ELF-1 (cell line): ENCODE results near the gene ADNP2.

Experiments used
- DNase-seq: peaks from one replicate; pipeline ENCODE4 v3.0.0-alpha.2; 2016; ENCODE audit warnings: low read depth, low spot score

Gene ADNP2

DNA sequence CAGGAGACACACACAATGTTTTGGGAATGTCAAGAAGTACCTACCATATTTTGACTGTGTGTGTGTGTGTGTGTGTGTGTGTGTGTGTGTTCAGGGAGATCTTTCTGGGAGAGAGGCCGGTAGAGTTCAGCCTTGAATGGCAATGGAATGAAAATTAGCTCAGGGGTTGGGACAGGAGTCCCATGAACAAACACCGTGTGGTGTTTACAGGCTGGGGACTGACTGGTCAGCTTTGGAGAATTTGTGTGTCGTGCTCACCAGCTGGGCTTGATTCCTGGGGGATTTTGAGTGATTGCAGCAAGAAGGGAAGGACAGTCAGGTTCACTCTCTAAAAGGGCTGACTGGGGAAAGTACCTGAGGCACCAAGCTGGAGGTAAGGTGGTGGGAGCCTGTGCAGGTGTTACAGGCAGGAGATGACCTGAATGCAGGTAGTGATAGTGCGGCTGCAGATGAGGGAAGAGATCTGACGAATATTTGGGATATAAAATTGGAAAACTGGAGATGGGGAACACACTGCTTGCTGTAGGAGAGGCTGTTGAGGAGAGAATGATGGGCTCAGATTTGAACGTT is 2.5 kb upstream of the ADNP2 start:
- DNase-seq, result peak; percentile 44

DNA sequence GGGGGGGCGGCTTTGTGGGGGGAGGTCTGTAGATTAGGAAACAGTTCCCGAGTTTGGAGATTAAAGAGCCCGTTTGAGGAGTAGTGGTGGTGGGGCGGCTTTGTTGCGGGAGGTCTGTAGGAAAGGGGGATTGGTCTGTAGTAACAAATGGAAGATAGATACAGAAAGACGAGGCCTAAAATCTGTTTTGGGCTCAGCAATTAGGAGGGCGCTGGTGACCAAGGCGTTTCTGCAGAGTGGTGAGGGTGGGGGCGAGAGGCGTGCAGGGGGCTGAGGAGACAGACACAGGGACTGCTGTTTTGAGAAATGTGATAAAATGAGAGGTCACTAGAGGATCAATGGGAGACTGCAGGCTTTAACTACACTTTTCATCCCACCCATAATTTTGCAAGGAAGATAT is 1.6 kb upstream of the ADNP2 start:
- peak; percentile 29 for DNase-seq

DNA sequence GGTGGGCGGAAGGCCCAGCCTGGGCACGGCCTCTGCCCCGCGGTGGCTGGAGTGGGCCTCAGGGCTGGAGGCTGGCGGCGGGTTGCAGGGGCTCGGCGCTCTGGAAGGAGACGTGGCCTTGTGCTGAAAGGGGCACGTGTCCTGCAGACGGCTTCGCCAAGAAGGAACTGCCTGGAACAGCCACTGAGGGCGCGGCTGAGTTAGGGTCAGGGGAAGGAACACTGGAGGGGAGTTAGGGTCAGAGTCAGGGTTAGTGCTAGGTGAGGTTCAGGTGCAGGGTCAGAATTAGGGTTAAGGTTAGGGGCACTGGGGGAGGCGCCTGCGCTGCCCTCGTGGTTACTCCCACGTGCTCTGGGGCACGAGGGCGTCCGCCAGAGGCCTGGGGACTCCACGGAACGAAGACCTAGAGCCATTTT is 933 bp upstream of the ADNP2 start:
- DNase-seq, result peak; percentile 21

DNA sequence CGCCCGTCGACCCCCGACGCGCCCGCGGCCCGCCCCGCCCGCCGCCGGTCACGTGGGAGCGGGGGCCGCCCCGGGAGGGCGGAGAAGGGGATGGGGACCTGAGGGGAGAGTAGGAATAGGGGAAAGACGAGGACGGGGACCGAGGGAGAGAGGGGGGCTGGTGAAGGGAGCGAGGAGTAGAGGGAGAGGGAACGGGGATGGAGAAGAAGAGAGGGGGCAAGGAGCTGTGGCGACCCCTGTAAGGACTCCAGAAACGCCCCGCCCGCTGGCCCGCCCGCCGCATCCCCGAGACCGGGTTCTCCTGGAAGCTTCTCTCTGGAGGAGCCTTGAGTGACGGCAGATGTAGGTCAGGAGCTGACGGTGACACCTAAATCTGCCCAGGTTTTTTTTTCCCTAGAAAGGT is 615 bp downstream of the ADNP2 start:
- peak; percentile 62 for DNase-seq

DNA sequence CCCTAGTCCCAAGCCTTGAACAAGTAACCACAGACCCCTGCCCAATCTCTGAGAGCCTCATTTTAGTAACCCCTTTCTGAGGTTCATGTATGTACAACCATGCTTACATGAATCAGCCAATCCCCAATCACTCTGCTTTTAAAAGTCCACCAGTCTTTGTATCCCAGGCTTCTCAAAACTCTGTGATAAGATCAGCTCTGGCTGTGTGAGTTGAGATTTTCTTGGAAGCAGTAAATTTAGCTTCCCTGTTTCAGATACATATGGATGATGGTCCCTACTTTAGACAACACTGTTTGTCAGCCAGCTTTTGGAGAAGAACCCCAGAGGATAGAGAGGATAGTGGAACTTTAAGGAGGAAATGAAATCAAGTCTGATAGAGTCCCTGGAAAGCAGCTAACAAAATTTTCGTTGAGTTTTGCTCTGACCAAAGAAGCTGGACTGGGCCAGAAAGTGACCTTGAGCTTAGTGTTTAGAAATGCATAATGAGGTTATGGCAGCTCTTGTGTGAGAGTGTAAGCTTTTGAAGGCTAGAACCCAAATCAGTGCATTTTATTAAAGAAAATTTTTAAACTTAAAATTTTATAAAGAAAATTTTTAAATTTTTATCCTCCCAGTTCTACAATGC is 3.7 kb downstream of the ADNP2 start:
- DNase-seq, result peak; percentile 14

DNA sequence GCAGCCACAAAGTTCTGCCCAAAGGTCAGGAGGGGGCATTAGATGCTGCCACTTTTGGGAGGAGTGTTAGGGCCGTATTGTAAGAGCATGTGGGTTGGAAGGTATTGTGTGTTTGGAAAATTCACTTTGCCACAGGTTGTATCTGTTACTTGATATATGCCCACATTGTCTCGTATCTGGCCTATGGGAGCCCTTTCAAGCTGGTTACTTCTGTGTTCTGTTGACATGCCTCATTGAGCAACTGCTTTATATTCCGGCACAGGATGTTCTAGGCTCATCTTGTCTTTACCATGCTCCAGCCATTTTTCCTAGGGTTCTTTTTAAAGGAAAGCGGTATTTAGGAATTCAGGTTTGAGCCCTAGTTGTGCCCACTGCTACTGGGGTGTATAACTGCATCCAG is 6.0 kb downstream of the ADNP2 start:
- no peak for DNase-seq

DNA sequence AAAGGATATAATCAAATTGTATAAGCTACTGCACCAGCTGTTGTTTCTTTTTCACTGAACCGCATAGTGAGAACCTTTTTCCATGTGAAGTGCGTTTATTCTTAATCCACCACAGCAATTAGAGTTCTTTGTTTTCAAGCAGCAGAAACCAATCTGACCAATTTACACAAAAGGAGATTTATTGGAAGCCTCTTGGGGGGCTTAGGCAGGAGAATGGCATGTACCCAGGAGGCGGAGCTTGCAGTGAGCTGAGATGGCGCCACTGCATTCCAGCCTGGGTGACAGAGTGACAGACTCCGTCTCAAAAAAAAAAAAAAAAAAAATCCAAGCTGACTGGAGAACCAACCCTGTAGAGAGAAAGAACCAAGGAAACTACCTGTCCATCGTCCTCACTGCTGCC is 10.0 kb downstream of the ADNP2 start:
- DNase-seq, result peak; percentile 68

DNA sequence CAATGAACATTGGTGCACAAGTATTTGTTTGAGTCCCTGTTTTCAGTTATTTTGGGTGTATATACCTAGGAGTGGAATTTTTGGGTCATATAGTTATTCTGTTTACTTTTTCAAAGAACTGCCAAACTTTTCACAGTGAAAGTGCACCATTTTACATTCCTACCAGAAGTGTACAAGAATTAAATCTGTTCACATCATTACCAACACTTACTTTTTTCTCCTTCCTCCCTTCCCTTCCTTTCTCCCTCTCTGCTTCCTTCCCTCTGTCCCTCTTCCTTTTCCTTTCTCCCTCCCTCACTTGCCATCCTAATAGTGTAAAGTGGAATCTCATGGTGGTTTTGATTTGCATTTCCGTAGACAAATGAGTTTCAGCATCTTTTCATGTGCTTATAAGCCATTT is 11.9 kb downstream of the ADNP2 start:
- no peak for DNase-seq

DNA sequence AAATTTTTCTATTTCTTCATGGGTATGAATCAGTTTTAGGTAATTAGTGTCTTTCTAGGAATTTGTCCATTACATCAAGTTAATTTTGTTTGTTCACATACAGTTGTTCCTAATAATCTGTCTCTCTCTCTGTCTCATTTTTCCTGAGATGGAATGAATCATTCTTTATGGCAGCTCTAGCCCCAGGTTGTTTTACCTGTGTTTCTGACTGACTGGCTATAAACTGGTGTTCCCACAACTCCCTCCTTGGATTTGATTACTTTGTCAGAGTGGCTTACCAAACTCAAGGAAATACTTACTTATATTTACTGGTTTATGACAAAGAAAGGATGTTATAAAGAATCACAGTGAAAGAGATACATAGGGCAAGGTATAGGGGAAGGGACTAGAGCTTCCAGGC is 15.1 kb downstream of the ADNP2 start:
- DNase-seq, result no peak

DNA sequence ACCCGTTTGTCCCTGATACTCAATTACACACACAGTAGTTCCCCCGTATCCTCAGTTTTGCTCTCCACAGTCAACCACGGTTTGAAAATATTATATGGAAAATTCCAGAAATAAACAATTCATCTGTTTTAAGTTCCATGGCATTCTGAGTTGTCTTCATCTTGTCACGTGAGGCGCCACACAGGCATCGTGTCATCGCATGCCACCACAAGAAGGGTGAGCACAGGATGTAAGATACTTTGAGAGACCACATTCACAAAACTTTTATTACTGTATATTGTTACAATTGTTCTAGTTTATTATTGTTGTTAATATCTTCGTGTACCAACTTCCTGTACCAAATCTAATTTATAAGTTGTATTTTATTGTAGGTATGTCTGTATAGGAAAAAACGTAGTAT is 17.7 kb downstream of the ADNP2 start:
- DNase-seq, result no peak

DNA sequence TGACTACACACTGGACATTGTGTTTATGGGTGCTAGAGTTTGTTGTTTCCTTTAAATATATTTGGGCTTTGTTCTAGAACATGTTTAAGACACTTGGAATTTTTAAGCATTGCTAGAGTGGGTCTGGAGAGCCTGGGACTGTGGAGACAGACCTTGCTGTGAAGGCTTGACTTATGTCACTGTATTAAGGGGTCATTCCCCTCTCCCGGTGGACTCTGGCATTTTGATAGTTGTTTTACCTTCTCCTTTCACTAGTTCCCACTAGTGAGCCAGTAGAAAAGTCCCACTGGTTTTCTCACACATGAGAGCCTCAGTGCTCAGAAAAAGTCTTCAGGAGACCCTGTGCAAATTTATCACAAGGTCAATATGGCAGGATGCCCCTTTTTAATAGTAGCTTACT is 18.6 kb downstream of the ADNP2 start:
- DNase-seq, result no peak

DNA sequence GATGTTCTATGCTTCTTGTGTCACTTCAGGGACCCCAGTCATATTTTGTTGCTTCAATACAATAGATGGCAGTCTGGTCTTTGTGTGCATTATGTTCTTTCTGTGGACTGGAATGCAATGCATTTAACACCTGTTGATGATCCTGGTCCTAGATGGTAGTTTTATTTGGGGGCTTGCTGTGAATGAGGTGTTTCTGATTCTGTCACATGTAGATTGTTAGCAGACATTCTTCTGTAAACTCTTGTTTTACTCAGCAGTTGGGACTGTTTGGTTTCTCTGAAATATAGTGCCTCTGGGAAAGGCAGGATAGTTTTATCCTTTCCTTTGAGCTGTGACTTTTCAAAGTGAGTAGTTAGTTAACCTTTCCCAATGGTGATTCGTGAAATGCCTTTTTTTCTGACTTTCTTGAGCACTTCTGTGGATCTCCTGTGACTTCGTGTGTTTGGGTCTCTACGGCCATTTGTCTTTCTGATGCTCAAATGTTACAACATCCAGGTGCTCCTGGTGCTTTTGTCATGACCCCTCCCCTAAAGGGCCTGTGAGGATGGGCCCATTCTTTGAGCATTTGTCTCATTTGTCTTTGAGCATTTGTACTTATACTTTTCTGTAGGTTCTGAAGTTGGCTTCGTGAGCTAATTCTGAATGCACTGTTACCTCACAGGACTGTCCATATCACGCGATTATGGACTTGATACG is 20.8 kb downstream of the ADNP2 start:
- DNase-seq, result no peak

DNA sequence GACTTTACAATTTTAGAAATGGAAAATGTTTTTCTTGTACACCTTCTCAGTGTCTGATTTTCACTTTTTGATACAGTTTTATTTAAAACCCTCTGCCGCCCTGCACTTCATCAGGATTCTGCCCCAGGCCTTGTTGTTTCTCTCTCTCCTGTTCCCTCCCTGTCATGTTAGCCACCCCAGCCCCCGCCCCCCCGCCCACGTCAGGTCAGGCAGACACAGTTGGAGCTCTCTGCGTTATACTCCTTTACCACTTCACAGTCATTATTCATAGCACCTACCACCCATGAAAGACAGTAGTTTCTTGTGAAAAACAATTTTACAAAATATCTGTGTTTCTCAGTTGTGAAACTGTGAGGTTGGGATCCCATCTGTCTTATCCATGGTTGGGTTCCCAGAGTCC is 21.5 kb downstream of the ADNP2 start:
- no peak for DNase-seq

DNA sequence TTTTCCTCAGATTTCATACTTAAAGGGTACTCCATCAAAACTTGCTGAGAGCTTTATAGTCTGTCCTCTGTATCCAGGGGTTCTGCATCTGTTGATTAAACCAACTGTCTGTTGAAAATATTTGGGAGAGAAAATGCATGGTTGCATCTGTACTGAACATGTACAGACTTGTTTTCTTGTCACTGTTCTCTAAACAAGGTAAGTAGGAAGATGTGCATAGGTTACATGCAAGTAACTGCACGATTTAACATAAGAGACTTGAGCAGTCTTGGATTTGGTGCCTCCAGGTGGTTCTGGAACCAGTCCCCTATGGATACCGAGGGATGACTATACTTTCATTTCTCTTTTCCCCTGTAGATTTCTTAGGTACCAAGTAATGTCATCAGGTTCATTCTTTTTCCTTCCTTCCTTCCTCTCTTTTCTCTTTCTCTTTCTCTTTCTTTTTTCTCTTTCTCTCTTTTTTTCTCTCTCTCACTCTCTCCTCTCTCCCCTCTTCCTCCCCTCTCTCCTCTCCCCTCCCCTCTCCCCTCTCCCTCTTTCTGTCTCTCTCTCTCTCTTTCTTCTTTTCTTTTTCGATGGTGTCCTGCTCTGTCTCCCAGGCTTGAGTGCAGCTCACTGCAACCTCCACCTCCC is 23.2 kb downstream of the ADNP2 start:
- no peak for DNase-seq

DNA sequence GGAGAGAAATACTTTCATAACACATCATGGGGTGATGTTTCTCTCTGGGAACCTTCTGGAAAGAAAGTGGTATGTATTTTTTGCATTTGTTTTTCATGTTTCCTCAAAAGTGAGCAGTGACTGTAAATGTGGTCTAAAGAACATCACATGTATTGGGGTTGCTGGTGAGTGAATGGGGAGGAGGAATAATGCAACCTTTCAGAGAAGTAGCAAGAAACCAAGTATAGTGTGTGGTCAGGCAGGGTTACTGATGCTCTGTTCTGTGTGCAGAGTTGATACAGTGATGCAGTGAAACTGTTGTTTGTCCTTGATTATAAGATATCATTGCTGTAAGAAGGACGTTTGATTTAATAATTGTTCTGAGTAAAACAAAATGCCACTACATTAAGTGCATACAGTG is 24.1 kb downstream of the ADNP2 start:
- no peak for DNase-seq

DNA sequence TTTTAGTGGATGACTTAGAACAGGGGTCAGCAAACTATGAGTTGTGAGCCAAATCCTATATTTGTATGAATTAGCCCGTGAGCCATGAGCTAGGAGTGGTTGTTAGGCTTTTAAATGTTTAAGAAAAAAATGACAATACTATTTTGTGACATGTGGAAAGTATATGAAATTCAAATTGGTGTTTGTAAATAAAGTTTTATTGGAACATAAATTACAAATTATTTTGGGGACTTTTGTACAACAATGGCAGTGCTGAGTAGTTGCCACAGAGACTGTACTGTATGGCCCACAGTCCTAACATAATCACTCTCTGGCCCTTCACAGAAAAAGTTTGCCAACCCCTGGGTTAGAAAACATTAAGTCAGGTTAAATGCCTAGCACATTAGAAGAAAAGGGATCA is 26.1 kb downstream of the ADNP2 start:
- no peak for DNase-seq

DNA sequence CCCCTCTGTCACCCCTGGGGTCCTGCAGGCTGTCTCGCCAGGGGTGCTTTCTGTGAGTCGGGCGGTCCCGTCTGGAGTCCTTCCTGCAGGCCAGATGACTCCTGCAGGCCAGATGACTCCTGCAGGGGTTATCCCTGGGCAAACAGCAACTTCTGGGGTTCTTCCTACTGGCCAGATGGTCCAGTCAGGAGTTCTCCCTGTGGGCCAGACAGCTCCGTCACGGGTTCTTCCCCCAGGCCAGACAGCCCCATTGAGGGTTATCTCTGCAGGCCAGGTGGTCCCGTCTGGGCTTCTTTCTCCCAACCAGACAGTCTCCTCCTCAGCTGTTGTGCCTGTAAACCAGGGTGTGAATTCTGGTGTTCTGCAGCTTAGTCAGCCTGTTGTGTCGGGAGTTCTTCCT is 27.6 kb downstream of the ADNP2 start:
- no peak for DNase-seq

DNA sequence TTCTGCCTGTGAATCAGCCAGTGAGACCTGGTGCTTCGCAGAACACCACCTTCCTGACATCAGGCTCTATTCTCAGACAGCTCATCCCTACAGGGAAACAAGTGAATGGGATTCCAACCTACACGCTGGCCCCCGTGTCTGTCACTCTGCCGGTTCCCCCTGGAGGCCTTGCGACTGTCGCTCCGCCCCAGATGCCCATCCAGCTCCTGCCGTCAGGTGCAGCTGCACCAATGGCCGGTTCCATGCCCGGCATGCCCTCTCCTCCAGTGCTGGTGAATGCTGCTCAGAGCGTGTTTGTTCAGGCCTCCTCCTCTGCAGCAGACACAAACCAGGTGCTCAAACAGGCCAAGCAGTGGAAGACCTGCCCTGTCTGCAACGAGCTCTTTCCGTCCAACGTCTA is 28.1 kb downstream of the ADNP2 start:
- DNase-seq, result no peak

DNA sequence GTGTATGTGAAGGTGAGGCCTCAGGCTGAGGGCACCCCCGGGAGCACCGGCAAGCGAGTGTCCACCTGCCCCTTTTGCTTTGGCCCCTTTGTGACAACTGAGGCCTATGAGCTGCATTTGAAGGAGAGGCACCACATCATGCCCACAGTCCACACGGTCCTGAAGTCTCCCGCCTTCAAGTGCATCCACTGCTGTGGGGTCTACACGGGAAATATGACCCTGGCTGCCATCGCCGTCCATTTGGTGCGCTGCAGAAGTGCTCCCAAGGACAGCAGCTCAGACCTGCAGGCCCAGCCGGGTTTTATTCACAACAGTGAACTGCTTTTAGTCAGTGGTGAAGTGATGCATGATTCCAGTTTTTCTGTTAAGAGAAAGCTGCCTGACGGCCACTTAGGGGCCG is 28.9 kb downstream of the ADNP2 start:
- DNase-seq, result no peak

DNA sequence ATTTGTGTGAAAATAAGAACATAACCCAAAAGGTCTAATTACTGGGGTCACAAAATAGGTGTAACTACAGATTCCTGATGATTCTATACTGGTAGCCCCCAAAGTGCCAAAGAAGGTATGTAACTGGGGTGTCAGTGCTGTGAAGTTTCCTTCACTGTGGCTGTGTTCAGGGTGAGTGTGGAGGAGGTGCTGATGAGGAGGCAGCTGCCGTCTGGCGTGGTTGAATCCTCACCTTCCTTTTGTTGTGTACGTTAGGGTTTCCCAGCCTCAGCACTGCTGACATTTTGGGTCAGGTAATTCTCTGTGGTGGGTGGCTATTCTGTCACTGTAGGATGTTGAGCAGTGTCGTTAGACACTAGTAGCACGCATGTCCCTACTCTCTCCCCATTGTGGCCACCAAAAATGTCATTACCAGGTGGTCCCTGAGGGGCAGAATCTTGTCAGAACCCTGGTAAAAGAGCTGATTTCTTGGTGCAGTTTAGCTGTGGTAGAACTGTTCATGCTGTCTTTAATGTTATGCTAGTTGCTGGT is 31.5 kb downstream of the ADNP2 start:
- DNase-seq, result no peak

DNA sequence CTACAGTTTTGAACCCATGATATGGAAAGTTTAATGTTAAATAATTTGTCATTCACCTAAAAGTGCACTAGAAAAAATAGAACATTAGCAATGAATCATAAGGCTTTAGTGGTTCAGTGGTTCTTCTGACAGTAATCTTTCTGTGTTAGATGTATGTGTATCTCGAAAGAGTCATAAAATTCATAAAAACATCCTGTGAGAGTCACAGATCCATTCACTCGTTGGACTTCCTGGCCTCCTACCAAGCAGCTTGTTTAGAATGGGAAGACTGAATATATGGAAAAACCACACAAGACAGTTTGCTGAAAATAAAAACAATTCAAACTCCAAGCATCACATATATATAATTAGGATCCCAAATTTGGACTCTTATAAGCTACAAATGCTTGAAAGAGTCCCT is 34.8 kb downstream of the ADNP2 start:
- no peak for DNase-seq

DNA sequence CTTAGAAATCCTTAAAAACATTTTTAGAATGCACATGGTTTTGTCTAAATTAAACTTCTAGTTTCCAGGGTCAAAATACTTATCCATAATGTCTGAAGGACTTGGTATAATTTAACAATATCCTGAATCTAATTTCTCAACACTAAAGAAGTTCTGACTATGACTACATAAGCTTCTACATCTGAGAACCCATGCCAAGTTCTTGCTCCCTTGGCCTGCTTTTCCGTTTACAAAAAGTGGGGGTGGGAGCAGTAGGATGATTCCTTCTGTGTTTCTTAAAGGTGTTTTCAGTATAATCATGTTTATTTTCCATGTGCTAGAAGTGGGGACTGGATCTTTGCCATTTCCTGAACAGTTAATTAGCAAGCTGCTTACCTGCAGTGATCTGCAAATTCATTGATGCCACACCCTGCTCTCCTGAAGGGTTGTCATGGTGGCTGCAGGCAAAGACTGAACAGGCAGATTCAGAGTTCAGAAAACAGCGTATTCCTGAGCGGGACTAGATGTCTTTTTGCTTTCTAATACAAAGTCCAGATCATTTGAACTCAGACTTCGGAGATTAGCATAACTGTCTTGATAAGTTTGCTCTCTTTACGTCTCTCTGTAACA is 36.2 kb downstream of the ADNP2 start:
- no peak for DNase-seq
